Astrocyte of the cerebellum (primary cell): ENCODE measurements around the gene UST.
"Not testable (repeated sequence)": the region's sequence is repeated elsewhere in the genome, so short reads cannot be mapped to it uniquely, and the experiment has no call there.

Experiments used
- DNase-seq: peaks from one replicate; pipeline ENCODE4 v3.0.0-alpha.2; 2011; ENCODE audit warnings: low read depth
- H3K4me3 ChIP-seq: 2 replicates; pipeline ENCODE4 v1.5.1; 2011; ENCODE audit warnings: mild to moderate bottlenecking, low read depth, low read length, moderate library complexity
- CTCF ChIP-seq: IDR thresholded peaks from 2 replicates; pipeline ENCODE4 v1.5.1; 2012; ENCODE audit warnings: low read length, low read depth, moderate library complexity, mild to moderate bottlenecking; ENCODE audit errors: missing control alignments
- in situ Hi-C: cut with HindIII; loops from 2 replicates; pipeline ENCODE4 v1.10.0; 2017; ENCODE audit warnings: low sequenced_read_pairs

UST gene

GRCh38 chr6:148745926-148746325, 904 bp upstream of the UST start:
- H3K4me3 ChIP-seq: peak overlapping the region; percentile 85
- in situ Hi-C loops: no loop called here
- TF ChIP-seq CTCF: no peak
- DNase-seq: no peak

DNA sequence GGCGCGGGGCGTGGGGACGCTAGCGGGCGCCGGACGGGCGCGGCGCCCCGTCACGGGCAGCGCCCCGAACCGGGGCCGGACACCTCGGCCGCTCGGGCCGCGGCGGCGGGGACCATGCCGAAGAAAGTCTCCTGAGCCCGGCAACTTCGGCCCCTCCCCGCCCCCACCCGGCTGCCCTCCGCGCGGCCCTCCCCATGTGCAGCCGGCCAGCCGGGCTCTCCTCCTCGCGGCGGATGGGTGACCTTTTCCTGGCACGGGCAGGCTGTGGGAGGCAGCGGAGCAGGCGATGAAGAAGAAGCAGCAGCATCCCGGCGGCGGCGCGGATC, 278 bp downstream of the UST start:
- in situ Hi-C loops: no loop called here
- H3K4me3 ChIP-seq: peak overlapping the region; percentile 85
- TF ChIP-seq CTCF: no peak
- DNase-seq: no peak

- no peak for DNase-seq
- in situ Hi-C loops: no loop called here
Observed at GRCh38 chr6:148747471-148748165, 788 bp downstream of the UST start.

GRCh38 chr6:148749674-148750073, 2.8 kb downstream of the UST start:
- DNase-seq: no peak
- in situ Hi-C loops: no loop called here
- no peak overlapping the region for H3K4me3 ChIP-seq
- no peak for TF ChIP-seq CTCF

More at GRCh38 chr6:148747471-148748165, 788 bp downstream of the UST start:
- H3K4me3 ChIP-seq: peak overlapping the region; percentile 85
- TF ChIP-seq CTCF: no peak

GRCh38 chr6:148750838-148751792, 4.3 kb downstream of the UST start:
- in situ Hi-C loops: no loop called here
- DNase-seq: no peak

DNA sequence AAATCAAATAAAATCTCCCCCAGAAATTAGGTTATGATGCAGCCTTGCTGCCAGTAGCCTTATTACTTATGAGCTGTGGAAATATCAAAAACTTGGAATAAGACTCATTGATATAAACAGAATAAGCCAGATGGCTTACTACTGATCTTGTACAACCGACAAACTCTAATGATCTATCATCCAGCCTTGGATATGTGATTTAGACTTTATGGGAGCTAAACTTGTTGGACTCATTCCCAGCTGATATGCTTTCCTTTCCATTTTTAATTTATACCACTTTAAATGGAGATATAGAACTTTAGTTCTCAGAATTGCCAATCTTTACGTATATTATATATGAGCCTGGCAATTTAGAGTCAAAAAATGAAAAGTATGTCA, 5.0 kb downstream of the UST start:
- no peak for TF ChIP-seq CTCF
- no peak for DNase-seq
- in situ Hi-C loops: no loop called here

More at GRCh38 chr6:148750838-148751792, 4.3 kb downstream of the UST start:
- H3K4me3 ChIP-seq: no peak overlapping the region
- no peak for TF ChIP-seq CTCF

DNA sequence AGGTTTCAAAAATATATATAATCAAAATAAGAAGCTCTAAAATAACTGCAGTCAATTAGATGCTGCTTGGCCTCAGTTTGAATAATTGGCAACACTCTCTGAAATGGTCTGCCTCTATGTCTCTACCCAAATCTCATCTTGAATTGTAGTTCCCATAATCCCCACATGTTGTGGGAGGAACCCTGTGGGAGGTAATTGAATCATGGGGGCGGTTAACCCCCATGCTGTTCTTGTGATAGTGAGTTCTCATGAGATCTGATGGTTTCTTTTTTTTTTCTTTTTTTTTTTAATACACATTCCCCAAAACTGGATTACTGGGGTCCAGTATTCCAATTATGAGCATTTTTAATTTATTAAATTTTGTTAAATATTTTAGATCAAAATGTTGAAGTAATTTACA, 8.5 kb downstream of the UST start:
- in situ Hi-C loops, DNase-seq, H3K4me3 ChIP-seq: not testable (repeated sequence)

More for the DNA sequence above, 5.0 kb downstream of the UST start:
- H3K4me3 ChIP-seq: no peak overlapping the region
